ENCODE results near the gene NTM.

DNA sequence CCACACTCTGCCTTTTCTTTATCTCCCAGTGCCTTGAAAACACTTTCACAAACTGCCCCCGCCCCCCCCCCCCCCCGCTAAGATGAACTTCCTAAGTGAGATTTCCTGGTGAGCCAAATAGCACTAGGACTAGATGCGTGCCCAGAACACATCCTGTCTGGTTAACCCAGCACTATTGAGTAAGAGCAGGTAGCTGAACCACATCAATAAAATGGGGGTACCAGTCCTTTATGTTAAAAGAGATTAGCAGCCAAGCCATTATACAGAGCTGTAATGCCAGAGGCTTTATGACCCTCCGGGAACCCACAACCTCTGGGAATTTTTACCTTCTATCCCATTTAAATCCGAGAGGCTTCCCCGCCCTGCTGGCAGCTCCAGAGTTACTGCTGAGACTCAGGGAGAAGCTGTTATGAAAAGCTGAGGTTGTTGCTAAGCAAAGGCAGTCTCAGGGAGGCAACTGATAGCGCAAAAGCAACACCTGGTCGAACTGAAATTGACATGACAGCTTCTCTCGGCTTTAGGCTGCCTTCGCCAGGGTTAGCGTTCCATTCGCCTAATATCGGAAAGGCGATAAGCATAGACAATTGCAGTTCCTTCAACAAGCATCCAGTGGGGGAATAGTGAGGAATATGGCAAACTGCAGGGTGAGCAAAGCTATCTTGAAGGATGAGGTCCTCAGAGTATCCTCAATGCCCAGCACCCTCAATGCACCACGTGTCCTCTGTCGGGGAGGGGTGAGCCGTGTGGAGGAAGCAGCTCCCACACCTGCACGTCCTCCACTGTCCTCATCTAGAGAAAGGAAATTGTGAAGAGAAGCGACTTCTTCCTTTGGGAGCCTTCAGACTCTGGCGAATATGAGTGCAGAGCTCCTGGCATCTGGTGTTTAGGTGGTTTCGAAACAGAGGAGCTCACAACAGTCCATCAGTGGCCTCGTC, 977.0 kb downstream of the NTM start:
- TF ChIP-seq POLR2AphosphoS5 (IDR thresholded peaks at IDR 0.05) (no peak), POLR2A (IDR thresholded peaks at IDR 0.05) (no peak)
- TF ChIP-seq, protein P1, sequence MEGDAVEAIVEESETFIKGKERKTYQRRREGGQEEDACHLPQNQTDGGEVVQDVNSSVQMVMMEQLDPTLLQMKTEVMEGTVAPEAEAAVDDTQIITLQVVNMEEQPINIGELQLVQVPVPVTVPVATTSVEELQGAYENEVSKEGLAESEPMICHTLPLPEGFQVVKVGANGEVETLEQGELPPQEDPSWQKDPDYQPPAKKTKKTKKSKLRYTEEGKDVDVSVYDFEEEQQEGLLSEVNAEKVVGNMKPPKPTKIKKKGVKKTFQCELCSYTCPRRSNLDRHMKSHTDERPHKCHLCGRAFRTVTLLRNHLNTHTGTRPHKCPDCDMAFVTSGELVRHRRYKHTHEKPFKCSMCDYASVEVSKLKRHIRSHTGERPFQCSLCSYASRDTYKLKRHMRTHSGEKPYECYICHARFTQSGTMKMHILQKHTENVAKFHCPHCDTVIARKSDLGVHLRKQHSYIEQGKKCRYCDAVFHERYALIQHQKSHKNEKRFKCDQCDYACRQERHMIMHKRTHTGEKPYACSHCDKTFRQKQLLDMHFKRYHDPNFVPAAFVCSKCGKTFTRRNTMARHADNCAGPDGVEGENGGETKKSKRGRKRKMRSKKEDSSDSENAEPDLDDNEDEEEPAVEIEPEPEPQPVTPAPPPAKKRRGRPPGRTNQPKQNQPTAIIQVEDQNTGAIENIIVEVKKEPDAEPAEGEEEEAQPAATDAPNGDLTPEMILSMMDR (IDR thresholded peaks at IDR 0.05): no peak

Measured in transverse colon (tissue), 4 donors.